Activated CD4-positive, CD25-positive, alpha-beta regulatory T cell treated with anti-CD3 and anti-CD28 coated beads, Interleukin-2, amount 50 U/mL, for 24 hours (primary cell): Measurements from ENCODE around the gene COL25A1.
"Not testable (repeated sequence)": the region's sequence is repeated elsewhere in the genome, so short reads cannot be mapped to it uniquely, and the experiment has no call there.

Experiments used
- ATAC-seq, 2 donors: fragments of 150-1000 bp; cut with Tn5 transposase; one replicate each; pipeline ENCODE4 v1.10.0; 2021; ENCODE audit warnings: mild to moderate bottlenecking in 1 of 2, moderate library complexity in 1 of 2

The COL25A1 gene

GRCh38 chr4:108893468-108893867 is 409.0 kb downstream of the COL25A1 start:
- ATAC-seq: no peak

GRCh38 chr4:108891896-108892590 is 410.4 kb downstream of the COL25A1 start:
- ATAC-seq: no peak

- no peak for ATAC-seq
Measured at GRCh38 chr4:108890484-108890881, 412.0 kb downstream of the COL25A1 start.

GRCh38 chr4:108889696-108890483 is 412.6 kb downstream of the COL25A1 start:
- ATAC-seq: no peak

GRCh38 chr4:108888769-108889168 is 413.7 kb downstream of the COL25A1 start:
- no peak for ATAC-seq

- ATAC-seq: no peak
Measured at GRCh38 chr4:108887034-108887433, 415.4 kb downstream of the COL25A1 start.

- no peak for ATAC-seq
Measured at GRCh38 chr4:108885211-108885610, 417.2 kb downstream of the COL25A1 start.

- no peak for ATAC-seq
Measured at GRCh38 chr4:108884596-108884995, 417.9 kb downstream of the COL25A1 start.

GRCh38 chr4:108881986-108882385 is 420.5 kb downstream of the COL25A1 start:
- no peak for ATAC-seq

GRCh38 chr4:108881190-108881589 is 421.3 kb downstream of the COL25A1 start:
- no peak for ATAC-seq

GRCh38 chr4:108878806-108879205 is 423.7 kb downstream of the COL25A1 start:
- no peak for ATAC-seq

- no peak for ATAC-seq
Measured at GRCh38 chr4:108877821-108878220, 424.6 kb downstream of the COL25A1 start.

GRCh38 chr4:108874806-108875205 is 427.7 kb downstream of the COL25A1 start:
- no peak for ATAC-seq

GRCh38 chr4:108869970-108870369 is 432.5 kb downstream of the COL25A1 start:
- ATAC-seq: not testable (repeated sequence)

GRCh38 chr4:108868606-108869227 is 433.7 kb downstream of the COL25A1 start:
- no peak for ATAC-seq

GRCh38 chr4:108867476-108867875 is 435.0 kb downstream of the COL25A1 start:
- no peak for ATAC-seq

GRCh38 chr4:108861334-108861733 is 441.1 kb downstream of the COL25A1 start:
- no peak for ATAC-seq

- ATAC-seq: no peak
Measured at GRCh38 chr4:108854786-108855185, 447.7 kb downstream of the COL25A1 start.

GRCh38 chr4:108852691-108853090 is 449.8 kb downstream of the COL25A1 start:
- ATAC-seq: no peak

- ATAC-seq: no peak
Measured at GRCh38 chr4:108851366-108851765, 451.1 kb downstream of the COL25A1 start.

GRCh38 chr4:108850219-108850649 is 452.2 kb downstream of the COL25A1 start:
- ATAC-seq: no peak

GRCh38 chr4:108849611-108850168 is 452.8 kb downstream of the COL25A1 start:
- ATAC-seq: no peak

- ATAC-seq: no peak
Measured at GRCh38 chr4:108846568-108846967, 455.9 kb downstream of the COL25A1 start.
